SJCRH30 (cell line): Measurements from ENCODE around the gene RNF222. TPM values are rescaled to one million over a fixed set of nuclear protein-coding genes. Genes with fewer than 3 reads are reported as not detected.
"Not testable (repeated sequence)": the region's sequence is repeated elsewhere in the genome, so short reads cannot be mapped to it uniquely, and the experiment has no call there.

Experiments used
- DNase-seq, 2 experiments: peaks; one replicate each; pipeline ENCODE4 v3.0.0-alpha.2; 2015 to 2020
- H3K27ac ChIP-seq: fragments of 250-450 bp; sonication (Bioruptor Pico); 2 replicates; pipeline ENCODE4 v1.5.1; 2020; ENCODE audit warnings: mild to moderate bottlenecking, moderate library complexity
- H3K27me3 ChIP-seq: fragments of 250-450 bp; sonication (Bioruptor Pico); 2 replicates; pipeline ENCODE4 v1.5.1; 2020; ENCODE audit warnings: mild to moderate bottlenecking, moderate library complexity
- H3K36me3 ChIP-seq: fragments of 250-450 bp; sonication (Bioruptor Pico); 2 replicates; pipeline ENCODE4 v1.5.1; 2020; ENCODE audit warnings: mild to moderate bottlenecking, moderate library complexity
- H3K4me1 ChIP-seq: fragments of 250-450 bp; sonication (Bioruptor Pico); 2 replicates; pipeline ENCODE4 v1.5.1; 2020; ENCODE audit warnings: mild to moderate bottlenecking, moderate library complexity
- H3K4me3 ChIP-seq: fragments of 250-450 bp; sonication (Bioruptor Pico); 2 replicates; pipeline ENCODE4 v1.5.1; 2020; ENCODE audit warnings: mild to moderate bottlenecking, moderate library complexity
- H3K9me3 ChIP-seq: fragments of 250-450 bp; sonication (Bioruptor Pico); replicated peaks from 2 replicates; pipeline ENCODE4 v1.5.1; 2020; ENCODE audit warnings: mild to moderate bottlenecking, moderate library complexity
- total RNA-seq: library from RNA; depleted of rRNA; stranded (reverse); fragments of >200 nt; shearing (Covaris generic); gene quantifications from 2 replicates; pipeline ENCODE4 v1.2.3, GENCODE V29; 2014

RNF222 gene
- total RNA-seq, 1 experiment from 2014 or later: not detected

- H3K9me3 ChIP-seq, H3K4me1 ChIP-seq, H3K27me3 ChIP-seq, H3K27ac ChIP-seq, DNase-seq, H3K4me3 ChIP-seq: not testable (repeated sequence)
- H3K36me3 ChIP-seq: peaks cover 65% of the 10 kb centered on the region
These were observed 19.5 kb downstream of the RNF222 start for GRCh38 chr17:8378117-8378516.

DNA sequence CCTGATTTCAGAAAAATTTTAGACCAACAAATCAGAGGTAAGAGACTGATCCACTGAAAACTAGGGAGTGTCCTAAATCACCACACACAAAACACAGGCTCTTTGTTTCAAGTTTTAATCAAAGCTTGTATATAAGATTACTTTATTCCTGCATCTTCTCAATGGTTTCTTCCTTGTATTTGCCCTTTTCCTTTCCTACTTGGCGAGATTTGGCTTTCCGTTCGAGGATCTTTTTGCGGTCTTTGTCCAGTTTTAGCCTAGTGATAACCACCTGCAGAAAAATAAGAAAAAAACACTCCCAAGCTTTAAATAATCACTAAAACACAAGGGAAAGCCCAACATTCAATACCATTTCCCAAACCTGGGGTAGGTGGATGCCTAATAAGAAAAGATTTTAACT lies 20.2 kb downstream of the RNF222 start:
- H3K27ac ChIP-seq: no peak overlapping the region
- H3K4me3 ChIP-seq: no peak overlapping the region
- DNase-seq: no peak
- H3K27me3 ChIP-seq: 0 out of 2 replicates have a peak, but pooled peaks cover 2% of the 10 kb centered on the region
- no peaks in the 10 kb centered on the region for H3K9me3 ChIP-seq
- peaks cover 5% of the 10 kb centered on the region; the same call in 1 of the 2 replicates for H3K4me1 ChIP-seq
- peaks cover 64% of the 10 kb centered on the region for H3K36me3 ChIP-seq

GRCh38 chr17:8376271-8377067 lies 21.2 kb downstream of the RNF222 start, which contains the start of gene KRABD2:
Gene KRABD2 (minus strand): TSS chr17:8376704.
- Histone ChIP-seq H3K36me3 (peaks cover 54% of the 10 kb centered on the region), H3K4me3 (peak within 1 kb of the TSS; percentile 58), H3K9me3 (no peaks in the 10 kb centered on the region), H3K27ac (peak within 1 kb of the TSS; percentile 73), H3K4me1 (peaks cover 12% of the 10 kb centered on the region), H3K27me3 (0 out of 2 replicates have a peak, but pooled peaks cover 2% of the 10 kb centered on the region)
- DNase-seq: peak; percentile 86 to 89

GRCh38 chr17:8375738-8376259 lies 21.8 kb downstream of the RNF222 start:
- peaks cover 19% of the 10 kb centered on the region for H3K4me1 ChIP-seq
- H3K27me3 ChIP-seq: 0 out of 2 replicates have a peak, but pooled peaks cover 2% of the 10 kb centered on the region
- H3K9me3 ChIP-seq: no peaks in the 10 kb centered on the region
- H3K27ac ChIP-seq: peak overlapping the region; percentile 73
- H3K36me3 ChIP-seq: peaks cover 47% of the 10 kb centered on the region
- peak overlapping the region; percentile 58 for H3K4me3 ChIP-seq
- no peak for DNase-seq

- not testable (repeated sequence) for DNase-seq, H3K27me3 ChIP-seq, H3K4me3 ChIP-seq, H3K9me3 ChIP-seq, H3K27ac ChIP-seq
- Histone ChIP-seq H3K4me1 (peaks cover 22% of the 10 kb centered on the region), H3K36me3 (peaks cover 28% of the 10 kb centered on the region)
These were observed 23.8 kb downstream of the RNF222 start for GRCh38 chr17:8373856-8374255.

- Histone ChIP-seq H3K4me1 (peaks cover 22% of the 10 kb centered on the region), H3K27me3 (0 out of 2 replicates have a peak, but pooled peaks cover 2% of the 10 kb centered on the region), H3K27ac (peak overlapping the region; percentile 47; the same call in 1 of the 2 replicates), H3K9me3 (no peaks in the 10 kb centered on the region), H3K36me3 (peaks cover 14% of the 10 kb centered on the region), H3K4me3 (no peak overlapping the region)
- DNase-seq: no peak
These were observed 25.2 kb downstream of the RNF222 start for GRCh38 chr17:8372422-8372821.

- peak overlapping the region; percentile 47 for H3K27ac ChIP-seq
- no peak overlapping the region for H3K4me3 ChIP-seq
- DNase-seq: peak; percentile 72 to 77
- no peaks in the 10 kb centered on the region for H3K9me3 ChIP-seq
- H3K27me3 ChIP-seq: 0 out of 2 replicates have a peak, but pooled peaks cover 2% of the 10 kb centered on the region
- H3K36me3 ChIP-seq: peaks cover 7% of the 10 kb centered on the region
- peaks cover 18% of the 10 kb centered on the region for H3K4me1 ChIP-seq
These were observed 25.8 kb downstream of the RNF222 start for GRCh38 chr17:8371786-8372185.

DNA sequence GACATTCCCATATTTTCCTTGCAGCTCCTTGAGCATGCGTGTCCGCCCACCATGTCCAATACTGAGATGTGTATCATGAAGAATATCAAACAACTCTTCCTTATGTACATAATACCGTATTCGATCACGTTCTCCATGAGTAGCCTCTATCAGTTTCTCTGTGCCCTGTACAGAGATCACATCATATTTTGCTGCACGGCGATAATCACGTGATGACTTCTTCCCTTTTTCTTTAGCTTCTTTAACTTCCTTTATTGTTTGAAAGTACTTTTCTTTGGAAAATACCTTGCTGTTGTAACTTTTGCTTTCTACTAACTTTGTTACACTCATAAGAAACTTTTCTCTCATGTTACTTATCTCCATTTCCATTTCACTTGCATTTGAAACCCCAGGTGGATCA lies 27.7 kb downstream of the RNF222 start:
- H3K9me3 ChIP-seq: no peaks in the 10 kb centered on the region
- H3K27ac ChIP-seq: no peak overlapping the region
- no peaks in the 10 kb centered on the region for H3K27me3 ChIP-seq
- no peaks in the 10 kb centered on the region; the same call in 1 of the 2 replicates for H3K36me3 ChIP-seq
- no peak overlapping the region for H3K4me3 ChIP-seq
- no peak for DNase-seq
- peaks cover 20% of the 10 kb centered on the region for H3K4me1 ChIP-seq

GRCh38 chr17:8368193-8368592 lies 29.4 kb downstream of the RNF222 start:
- no peak for DNase-seq
- Histone ChIP-seq H3K27ac (no peak overlapping the region), H3K36me3 (no peaks in the 10 kb centered on the region; the same call in 1 of the 2 replicates), H3K4me1 (peaks cover 20% of the 10 kb centered on the region), H3K4me3 (no peak overlapping the region), H3K27me3 (no peaks in the 10 kb centered on the region), H3K9me3 (no peaks in the 10 kb centered on the region)

DNA sequence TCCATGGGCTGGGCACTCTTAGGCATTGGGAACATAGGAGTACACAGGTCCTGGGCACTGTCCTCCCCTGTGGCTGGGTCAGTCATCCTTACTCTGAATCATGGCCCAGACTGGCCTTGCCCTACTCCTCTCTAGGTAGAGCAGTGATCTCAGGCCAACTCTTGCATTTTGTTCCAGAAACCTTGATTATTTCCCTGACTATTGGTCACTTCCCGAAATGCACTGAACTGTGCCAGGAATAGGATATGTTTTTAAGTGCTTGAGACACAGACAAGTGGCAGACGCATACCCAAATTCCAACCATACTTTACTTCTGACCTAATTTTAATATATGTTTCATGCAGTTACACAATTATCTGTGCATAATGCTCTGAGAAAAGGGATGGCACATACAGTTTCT lies 31.4 kb downstream of the RNF222 start:
- Histone ChIP-seq H3K4me3 (no peak overlapping the region), H3K27ac (no peak overlapping the region; the same call in 1 of the 2 replicates), H3K4me1 (peaks cover 10% of the 10 kb centered on the region), H3K27me3 (no peaks in the 10 kb centered on the region), H3K36me3 (no peaks in the 10 kb centered on the region; the same call in 1 of the 2 replicates), H3K9me3 (no peaks in the 10 kb centered on the region)
- DNase-seq: no peak

DNA sequence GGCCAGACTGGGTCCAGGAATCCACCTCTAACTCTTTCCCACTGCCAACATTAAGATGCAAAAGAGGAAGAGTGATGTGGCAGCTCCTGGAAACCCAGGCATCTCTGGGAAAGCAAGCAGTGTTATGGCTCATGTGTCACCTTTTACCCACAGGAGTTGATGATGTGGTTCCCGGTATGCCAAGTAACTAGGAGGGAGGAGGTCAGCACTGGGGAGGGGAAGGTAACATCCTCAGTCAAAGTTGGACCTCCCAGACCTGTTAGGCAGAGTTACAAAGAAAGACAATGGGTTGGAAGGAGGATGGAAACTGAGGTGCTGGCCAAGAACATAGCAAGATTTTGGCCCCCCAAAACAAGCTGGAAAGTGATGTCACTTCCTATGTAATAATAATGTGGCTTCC lies 32.5 kb downstream of the RNF222 start:
- no peak overlapping the region for H3K27ac ChIP-seq
- H3K4me1 ChIP-seq: peaks cover 12% of the 10 kb centered on the region; the same call in 1 of the 2 replicates
- no peak overlapping the region for H3K4me3 ChIP-seq
- H3K27me3 ChIP-seq: no peaks in the 10 kb centered on the region
- DNase-seq: no peak
- no peaks in the 10 kb centered on the region; the same call in 1 of the 2 replicates for H3K36me3 ChIP-seq
- no peaks in the 10 kb centered on the region for H3K9me3 ChIP-seq

- DNase-seq: no peak
- H3K4me1 ChIP-seq: peaks cover 17% of the 10 kb centered on the region
- no peak overlapping the region for H3K4me3 ChIP-seq
- H3K36me3 ChIP-seq: no peaks in the 10 kb centered on the region
- no peaks in the 10 kb centered on the region for H3K27me3 ChIP-seq
- peak overlapping the region; percentile 31; the same call in 1 of the 2 replicates for H3K27ac ChIP-seq
- no peaks in the 10 kb centered on the region for H3K9me3 ChIP-seq
These were observed 34.8 kb downstream of the RNF222 start for GRCh38 chr17:8362651-8363332.

DNA sequence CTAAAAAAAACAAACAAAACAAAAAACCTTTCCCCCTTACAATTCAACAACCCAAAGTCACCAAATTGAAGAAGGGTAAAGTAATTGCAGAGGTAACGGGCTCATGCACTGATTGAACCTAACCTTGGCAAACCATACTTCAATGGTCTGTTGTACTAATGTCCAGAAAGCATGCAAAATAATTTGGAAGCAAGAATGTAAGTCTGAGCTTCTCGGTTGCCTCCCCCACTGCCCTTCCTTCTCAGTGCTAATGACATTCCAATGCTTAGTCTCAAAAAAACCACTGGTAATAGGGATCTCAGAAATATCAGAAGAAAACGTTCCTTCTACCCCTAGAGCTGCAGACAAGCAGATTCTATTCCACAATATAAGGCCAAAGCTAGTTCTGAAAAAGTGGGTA lies 36.9 kb downstream of the RNF222 start:
- Histone ChIP-seq H3K4me3 (no peak overlapping the region), H3K36me3 (no peaks in the 10 kb centered on the region), H3K27ac (no peak overlapping the region; the same call in 1 of the 2 replicates), H3K9me3 (no peaks in the 10 kb centered on the region), H3K27me3 (no peaks in the 10 kb centered on the region), H3K4me1 (peaks cover 14% of the 10 kb centered on the region)
- DNase-seq: no peak

DNA sequence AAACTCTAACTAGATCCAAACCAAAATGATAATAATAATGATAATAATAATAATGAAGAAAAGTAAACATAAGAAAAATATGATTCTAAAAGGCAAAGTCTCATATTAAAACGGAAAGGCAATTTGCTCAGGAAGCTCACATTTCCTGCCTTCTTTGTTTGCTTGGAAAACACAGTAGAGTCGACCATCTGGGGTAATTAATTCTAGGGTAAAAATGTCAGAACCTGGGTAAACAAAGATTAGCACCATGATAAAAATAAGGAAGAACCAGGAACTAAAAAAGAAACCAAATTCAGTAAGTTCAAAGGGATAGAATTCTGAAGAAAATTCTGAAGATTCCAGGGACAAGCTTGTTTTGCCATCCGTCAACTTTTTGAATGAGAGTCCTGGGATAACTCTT lies 37.4 kb downstream of the RNF222 start:
- Histone ChIP-seq H3K36me3 (no peaks in the 10 kb centered on the region), H3K4me3 (no peak overlapping the region), H3K27me3 (no peaks in the 10 kb centered on the region), H3K27ac (peak overlapping the region; percentile 37), H3K9me3 (no peaks in the 10 kb centered on the region), H3K4me1 (peaks cover 14% of the 10 kb centered on the region)
- DNase-seq: no peak

- H3K4me3 ChIP-seq: no peak overlapping the region
- peak; percentile 50 to 70 for DNase-seq
- H3K27me3 ChIP-seq: no peaks in the 10 kb centered on the region
These were observed 37.9 kb downstream of the RNF222 start for GRCh38 chr17:8359769-8360168.

More at GRCh38 chr17:8359769-8360168, 37.9 kb downstream of the RNF222 start:
- Histone ChIP-seq H3K36me3 (no peaks in the 10 kb centered on the region), H3K27ac (peak overlapping the region; percentile 37), H3K9me3 (no peaks in the 10 kb centered on the region), H3K4me1 (peaks cover 14% of the 10 kb centered on the region)
